GM12878 (cell line): ENCODE measurements around the gene KRI1. TPM values are rescaled to one million over a fixed set of nuclear protein-coding genes. Genes with fewer than 3 reads are reported as not detected.

Source experiments
- ATAC-seq: fragments of 200-7000 bp; cut with Tn5 transposase; 3 replicates; pipeline ENCODE4 v1.9.1; 2020; ENCODE audit warnings: mild to moderate bottlenecking, moderate library complexity
- BruUV-seq: library from RNA; stranded (reverse); fragments of 400-500 nt; replicated peaks from 2 replicates; lab custom pipeline; 2021; lab: Mats Ljungman, UMichigan
- CTCF ChIA-PET: fragments of 300-600 bp; sonication (Branson Sonifier 250); formaldehyde crosslinking; extraction: SDS; loops from one replicate; lab custom pipeline; 2021; ENCODE audit warnings: inconsistent platforms; lab: Yijun Ruan, JAX
- POLR2A ChIA-PET: fragments of 350-600 bp; formaldehyde crosslinking; extraction: SDS; loops from one replicate; lab custom pipeline; 2021; ENCODE audit warnings: inconsistent platforms; lab: Charles Lee
- RAD21 ChIA-PET: fragments of 300-600 bp; sonication (Branson Sonifier 250); formaldehyde crosslinking; loops from one replicate; lab custom pipeline; 2023; ENCODE audit warnings: antibody characterized with exemption; ENCODE audit not compliant: unreplicated experiment; lab: Charles Lee
- SMC1A ChIA-PET: fragments of 300-600 bp; sonication (Branson Sonifier 250); formaldehyde crosslinking; loops from one replicate; lab custom pipeline; 2023; ENCODE audit not compliant: unreplicated experiment, uncharacterized antibody; lab: Charles Lee
- DNase-seq: peaks from one replicate; pipeline ENCODE4 v3.0.0-alpha.2; 2011; ENCODE audit warnings: low read depth, low spot score
- FAIRE-seq: peaks from 3 replicates; lab custom pipeline; 2011; peaks lifted over from hg19 to GRCh38; lab: Jason Lieb, UNC
- H2AFZ ChIP-seq: 2 replicates; pipeline ENCODE4 v1.6.0; 2011; ENCODE audit warnings: low read depth, low read length, control low read depth; ENCODE audit not compliant: control insufficient read depth
- H3K27ac ChIP-seq: 2 replicates; pipeline ENCODE4 v1.5.1; 2011; ENCODE audit warnings: control low read depth; ENCODE audit not compliant: control insufficient read depth, insufficient read depth
- H3K27me3 ChIP-seq, 2 experiments: replicated peaks in 1 of 2; 2 replicates each; pipeline versions ENCODE4 v1.6.0 to v1.6.1; 2011; ENCODE audit warnings: low read length in 1 of 2; ENCODE audit not compliant: control insufficient read depth in 2 of 2, insufficient read depth in 2 of 2
- H3K36me3 ChIP-seq, 2 experiments: 2 replicates each; pipeline ENCODE4 v1.5.1; 2011; ENCODE audit warnings: low read length in 1 of 2; ENCODE audit not compliant: control insufficient read depth in 2 of 2, insufficient read depth in 2 of 2
- H3K4me1 ChIP-seq: 2 replicates; pipeline ENCODE4 v1.6.1; 2011; ENCODE audit warnings: mild to moderate bottlenecking, low read length, moderate library complexity, mixed read lengths; ENCODE audit not compliant: control insufficient read depth, insufficient read depth
- H3K4me2 ChIP-seq: 2 replicates; pipeline ENCODE4 v1.6.0; 2011; ENCODE audit warnings: control low read depth; ENCODE audit not compliant: control insufficient read depth, insufficient read depth
- H3K4me3 ChIP-seq: fragments of 200-600 bp; sonication (generic); 2 replicates; pipeline ENCODE4 v1.5.1; 2016
- H3K79me2 ChIP-seq: 2 replicates; pipeline ENCODE4 v1.6.0; 2011; ENCODE audit warnings: low read length; ENCODE audit not compliant: control insufficient read depth, insufficient read depth
- H3K9ac ChIP-seq: 2 replicates; pipeline ENCODE4 v1.8.0; 2011; ENCODE audit warnings: low read length, control low read depth, mixed read lengths; ENCODE audit not compliant: control insufficient read depth, insufficient read depth
- H3K9me3 ChIP-seq: replicated peaks from 3 replicates; pipeline ENCODE4 v1.5.1; 2011; ENCODE audit warnings: mild to moderate bottlenecking, low read length; ENCODE audit not compliant: control insufficient read depth, insufficient read depth
- H4K20me1 ChIP-seq: 2 replicates; pipeline ENCODE4 v1.6.0; 2011; ENCODE audit not compliant: control insufficient read depth, insufficient read depth
- BACH1 ChIP-seq: fragments of 450-650 bp; IDR thresholded peaks from 2 replicates; pipeline ENCODE4 v1.6.1; 2017; ENCODE audit warnings: mild to moderate bottlenecking, borderline replicate concordance
- FOS ChIP-seq: IDR thresholded peaks from 3 replicates; pipeline ENCODE4 v1.6.1; 2011; ENCODE audit warnings: borderline replicate concordance; ENCODE audit not compliant: insufficient read length; ENCODE audit errors: extremely low read depth
- LARP7 ChIP-seq: fragments of 450-650 bp; IDR thresholded peaks from 2 replicates; pipeline ENCODE4 v1.6.1; 2017; ENCODE audit warnings: mild to moderate bottlenecking
- MTA2 ChIP-seq: fragments of 450-650 bp; IDR thresholded peaks from 2 replicates; pipeline ENCODE4 v1.6.1; 2016; ENCODE audit warnings: low read depth, mild to moderate bottlenecking, moderate library complexity
- MYC ChIP-seq: IDR thresholded peaks from 2 replicates; pipeline ENCODE4 v1.6.1; 2011; ENCODE audit warnings: mild to moderate bottlenecking, low read length, moderate library complexity, inconsistent platforms; ENCODE audit not compliant: insufficient read depth, insufficient replicate concordance, insufficient read length, severe bottlenecking
- NR2F1 ChIP-seq: fragments of 450-650 bp; conservative IDR thresholded peaks from 2 replicates; pipeline ENCODE4 v1.6.1; 2017; ENCODE audit warnings: mild to moderate bottlenecking
- RAD21 ChIP-seq: IDR thresholded peaks from 2 replicates; pipeline ENCODE4 v1.6.1; 2011; ENCODE audit warnings: mild to moderate bottlenecking, low read depth, low read length, moderate library complexity; ENCODE audit not compliant: insufficient read depth
- SIN3A ChIP-seq: IDR thresholded peaks from 2 replicates; pipeline ENCODE4 v1.6.1; 2012; ENCODE audit warnings: low read depth, low read length, improper control_type of control experiment
- ZBED1 ChIP-seq: IDR thresholded peaks from 2 replicates; pipeline ENCODE4 v1.6.1; 2016; ENCODE audit warnings: borderline replicate concordance
- WGBS: methylation state at CpG from one replicate; pipeline ENCODE4 v1.1.6; 2016; ENCODE audit warnings: low lambda C conversion rate; ENCODE audit not compliant: insufficient replicate concordance, insufficient coverage; ENCODE audit errors: missing lambda C conversion rate; 5-methylcytosine and 5-hydroxymethylcytosine counted together
- in situ Hi-C: fragments of 300-500 bp; cut with MboI; formaldehyde crosslinking; loops from 9 replicates; pipeline ENCODE4 v1.14.3; 2018; ENCODE audit warnings: mixed read lengths
- intact Hi-C: fragments of 100-400 bp; cut with micrococcal nuclease; formaldehyde crosslinking; loops from one replicate; pipeline ENCODE4 v1.14.2; 2022; ENCODE audit not compliant: unreplicated experiment
- polyA plus RNA-seq, 11 experiments: library from polyadenylated mRNA; depleted of rRNA in 4 of 11; unstranded in 6 of 11; stranded (reverse) in 5 of 11; fragments of >200 nt; fragmentation: Nextera tagmentation in 4 of 11; fragmentation: Illumina TruSeq in 1 of 11; extraction: Ambion mirVana in 4 of 11; extraction: Trizol in 1 of 11; gene quantifications; 1 replicate in 1 of 11; 2 replicates in 10 of 11; pipeline versions ENCODE4 v1.2.1 to v1.2.3, GENCODE V29; 2011 to 2016; ENCODE audit warnings: inconsistent platforms in 2 of 11, missing spikeins in 2 of 11, low read depth in 1 of 11
- total RNA-seq, 4 experiments: library from RNA; depleted of rRNA in 3 of 4; stranded (reverse); fragments of >200 nt in 3 of 4; fragmentation: Illumina TruSeq in 1 of 4; extraction: Trizol in 1 of 4; gene quantifications; 2 replicates each; pipeline versions ENCODE4 v1.2.1 to v1.2.3, GENCODE V29; 2013 to 2021
- TF ChIP-seq, protein P1 (sequence below): IDR thresholded peaks from 2 replicates; pipeline ENCODE4 v1.6.1; 2012; ENCODE audit warnings: low read length, inconsistent platforms
- TF ChIP-seq, protein P2 (sequence below): IDR thresholded peaks from 2 replicates; pipeline ENCODE4 v1.6.1; 2012; ENCODE audit warnings: low read depth, low read length, improper control_type of control experiment
- TF ChIP-seq, protein P3 (sequence below): fragments of 450-650 bp; IDR thresholded peaks from 2 replicates; pipeline ENCODE4 v1.6.1; 2016; ENCODE audit warnings: mild to moderate bottlenecking

KRI1 gene
- total and polyA plus RNA-seq, 10 of the 15 experiments (the other 5 are each of a cell fraction or from before 2014, with no cell fraction given) = 0.98 to 42.5 (median 24.7) TPM

DNA sequence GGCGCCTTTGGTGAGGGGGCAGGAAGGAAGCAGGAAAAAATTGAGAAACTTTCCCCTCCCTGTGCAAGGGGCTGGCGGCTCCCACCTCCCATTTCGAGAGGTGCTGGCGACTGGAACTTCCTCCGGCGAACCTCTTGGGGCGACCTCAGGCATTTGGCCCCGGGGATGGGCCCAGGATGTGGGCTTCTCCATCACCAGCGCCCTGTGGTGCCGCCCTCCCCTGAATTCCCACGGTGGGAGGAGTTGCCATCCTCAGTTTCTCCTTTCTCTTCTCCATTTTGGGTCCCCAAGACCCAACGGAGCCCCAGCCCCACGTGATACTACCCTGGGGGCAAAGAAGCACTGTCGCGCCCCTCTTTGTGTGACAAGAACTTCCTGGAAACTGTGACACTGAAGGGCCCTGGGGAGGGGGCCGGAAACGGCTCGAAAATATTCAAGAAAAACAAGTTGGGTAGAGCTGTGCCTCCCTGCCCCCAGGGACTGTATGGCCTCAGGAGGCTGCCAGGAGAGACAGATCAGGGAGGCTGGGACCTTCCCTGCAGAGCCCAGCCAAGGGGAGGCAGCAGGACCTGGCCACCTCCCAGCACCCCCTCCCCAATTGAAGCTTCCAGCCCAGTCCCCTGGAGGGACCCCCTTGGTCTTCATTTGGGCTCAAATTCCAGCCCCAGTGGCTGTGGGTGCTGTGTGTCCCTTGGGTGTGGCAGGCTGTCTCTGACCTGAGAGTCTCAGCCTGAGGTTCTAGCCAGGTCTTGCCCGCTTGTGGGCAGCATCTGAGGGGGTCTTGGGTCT, 37.5 kb upstream of the KRI1 start (continued):
- TF ChIP-seq, protein P1, sequence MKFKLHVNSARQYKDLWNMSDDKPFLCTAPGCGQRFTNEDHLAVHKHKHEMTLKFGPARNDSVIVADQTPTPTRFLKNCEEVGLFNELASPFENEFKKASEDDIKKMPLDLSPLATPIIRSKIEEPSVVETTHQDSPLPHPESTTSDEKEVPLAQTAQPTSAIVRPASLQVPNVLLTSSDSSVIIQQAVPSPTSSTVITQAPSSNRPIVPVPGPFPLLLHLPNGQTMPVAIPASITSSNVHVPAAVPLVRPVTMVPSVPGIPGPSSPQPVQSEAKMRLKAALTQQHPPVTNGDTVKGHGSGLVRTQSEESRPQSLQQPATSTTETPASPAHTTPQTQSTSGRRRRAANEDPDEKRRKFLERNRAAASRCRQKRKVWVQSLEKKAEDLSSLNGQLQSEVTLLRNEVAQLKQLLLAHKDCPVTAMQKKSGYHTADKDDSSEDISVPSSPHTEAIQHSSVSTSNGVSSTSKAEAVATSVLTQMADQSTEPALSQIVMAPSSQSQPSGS = no peak
- TF ChIP-seq MYC (no peak), FOS (no peak), MTA2 (0 out of 2 replicates have a peak, but pooled peaks have one; percentile 8), NR2F1 (peak; percentile 49; the same call in 1 of the 2 replicates)

DNA sequence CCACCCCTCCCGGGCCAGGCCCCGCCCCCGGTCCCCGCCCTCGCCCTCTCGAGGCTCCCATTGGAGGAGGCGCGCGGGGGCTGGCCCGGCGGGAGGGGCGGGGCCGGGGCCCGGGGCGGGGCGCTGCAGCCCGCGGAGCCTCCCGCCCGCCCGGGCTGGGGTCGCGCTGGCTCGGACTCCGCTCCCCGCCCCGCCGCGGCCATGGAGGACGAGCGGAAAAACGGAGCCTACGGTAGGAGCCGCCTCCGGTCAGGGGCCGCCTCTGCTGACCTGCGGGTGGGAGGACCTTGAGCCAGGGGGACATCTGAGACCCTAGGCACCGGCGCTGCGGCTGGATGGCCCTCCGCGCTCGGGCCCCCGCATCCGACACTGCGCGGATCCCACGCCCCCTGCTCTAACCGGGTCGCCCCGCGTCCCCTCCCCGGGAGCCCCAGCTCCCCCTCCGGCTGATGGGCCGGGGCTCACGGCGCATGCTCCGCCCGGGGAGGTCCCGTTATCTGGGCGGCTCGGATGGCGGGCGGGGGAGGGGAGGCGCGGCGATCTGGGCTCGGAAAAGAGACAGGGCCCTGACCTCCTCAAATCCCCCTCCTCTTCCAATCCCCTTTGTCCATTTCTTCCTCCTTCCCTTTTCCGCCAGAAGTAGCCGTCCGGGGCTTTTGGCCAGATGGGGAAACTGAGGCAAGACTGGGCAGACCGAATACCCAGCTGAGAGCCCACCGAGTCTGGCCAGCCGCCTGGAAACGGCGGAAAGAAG, 36.7 kb upstream of the KRI1 start:
- DNase-seq (no peak), FAIRE-seq (no peak), ATAC-seq (peak; percentile 81)
- ChIA-PET POLR2A (interaction anchor here (0.6 to 5.5 kb wide), 11 partner anchors 7 to 445 kb away, joined by 3 to 43 read pairs (median 5); partner anchors contain the start of genes KRI1, QTRT1 and TMED1), RAD21 (interaction anchor here (1.0 to 4.8 kb wide), 7 partner anchors 8 to 157 kb away, joined by 3 to 50 read pairs (median 21); partner anchors contain the start of genes DNM2 and QTRT1), SMC1A (interaction anchor here (1.2 to 3.8 kb wide), 5 partner anchors 7 to 97 kb away, joined by 3 to 34 read pairs (median 4); no protein-coding TSS in a partner anchor), CTCF (interaction anchor here (0.7 to 4.7 kb wide), 11 partner anchors 17 to 339 kb away, joined by 3 to 57 read pairs (median 4); no protein-coding TSS in a partner anchor)
- peak overlapping the region; percentile 96 for H3K9ac ChIP-seq
- H3K27ac ChIP-seq = peak overlapping the region; percentile 98
- peak overlapping the region; percentile 51 for H2AFZ ChIP-seq
- peaks cover 20% of the 10 kb centered on the region for H3K4me1 ChIP-seq
- H3K4me2 ChIP-seq = peak overlapping the region; percentile 92
- H3K27me3 ChIP-seq = no peaks in the 10 kb centered on the region
- intact Hi-C loops (loop anchor here (5.0 kb wide), 1 partner anchor 40 kb away; no protein-coding TSS in a partner anchor), in situ Hi-C loops (no loop called here)
- no peaks in the 10 kb centered on the region for H4K20me1 ChIP-seq
- peaks cover 38% of the 10 kb centered on the region for H3K79me2 ChIP-seq
- peak overlapping the region; percentile 98 for H3K4me3 ChIP-seq
- H3K36me3 ChIP-seq = no peaks in the 10 kb centered on the region
- no TSS peak for BruUV-seq
- 2% methylated on average over 10 of the region's 76 CpGs for WGBS
- no peaks in the 10 kb centered on the region for H3K9me3 ChIP-seq
- no peak for TF ChIP-seq BACH1
- TF ChIP-seq, protein P2, sequence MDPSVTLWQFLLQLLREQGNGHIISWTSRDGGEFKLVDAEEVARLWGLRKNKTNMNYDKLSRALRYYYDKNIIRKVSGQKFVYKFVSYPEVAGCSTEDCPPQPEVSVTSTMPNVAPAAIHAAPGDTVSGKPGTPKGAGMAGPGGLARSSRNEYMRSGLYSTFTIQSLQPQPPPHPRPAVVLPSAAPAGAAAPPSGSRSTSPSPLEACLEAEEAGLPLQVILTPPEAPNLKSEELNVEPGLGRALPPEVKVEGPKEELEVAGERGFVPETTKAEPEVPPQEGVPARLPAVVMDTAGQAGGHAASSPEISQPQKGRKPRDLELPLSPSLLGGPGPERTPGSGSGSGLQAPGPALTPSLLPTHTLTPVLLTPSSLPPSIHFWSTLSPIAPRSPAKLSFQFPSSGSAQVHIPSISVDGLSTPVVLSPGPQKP = 0 out of 2 replicates have a peak, but pooled peaks have one; percentile 45
- peak; percentile 44; the same call in 1 of the 2 replicates for TF ChIP-seq LARP7
- TF ChIP-seq RAD21 = no peak
- no peak for TF ChIP-seq ZBED1
- peak; percentile 51; the same call in 1 of the 2 replicates for TF ChIP-seq SIN3A
- TF ChIP-seq, protein P3, sequence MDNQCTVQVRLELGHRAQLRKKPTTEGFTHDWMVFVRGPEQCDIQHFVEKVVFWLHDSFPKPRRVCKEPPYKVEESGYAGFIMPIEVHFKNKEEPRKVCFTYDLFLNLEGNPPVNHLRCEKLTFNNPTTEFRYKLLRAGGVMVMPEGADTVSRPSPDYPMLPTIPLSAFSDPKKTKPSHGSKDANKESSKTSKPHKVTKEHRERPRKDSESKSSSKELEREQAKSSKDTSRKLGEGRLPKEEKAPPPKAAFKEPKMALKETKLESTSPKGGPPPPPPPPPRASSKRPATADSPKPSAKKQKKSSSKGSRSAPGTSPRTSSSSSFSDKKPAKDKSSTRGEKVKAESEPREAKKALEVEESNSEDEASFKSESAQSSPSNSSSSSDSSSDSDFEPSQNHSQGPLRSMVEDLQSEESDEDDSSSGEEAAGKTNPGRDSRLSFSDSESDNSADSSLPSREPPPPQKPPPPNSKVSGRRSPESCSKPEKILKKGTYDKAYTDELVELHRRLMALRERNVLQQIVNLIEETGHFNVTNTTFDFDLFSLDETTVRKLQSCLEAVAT = peak; percentile 52; the same call in 1 of the 2 replicates
